Nephron (organoid): ENCODE measurements around the gene CRADD.
"Not testable (repeated sequence)": the region's sequence is repeated elsewhere in the genome, so short reads cannot be mapped to it uniquely, and the experiment has no call there.

Experiments
- H3K27ac Mint-ChIP-seq, 3 experiments: 2 replicates each; pipeline ENCODE4 v1.8.0; 2020; ENCODE audit warnings: mixed read lengths in 3 of 3, mild to moderate bottlenecking in 2 of 3, moderate library complexity in 1 of 3
- H3K27me3 Mint-ChIP-seq: 2 replicates; pipeline ENCODE4 v1.8.0; 2021; ENCODE audit warnings: low read depth, mild to moderate bottlenecking, moderate library complexity, mixed read lengths
- H3K36me3 Mint-ChIP-seq: 2 replicates; pipeline ENCODE4 v1.8.0; 2020; ENCODE audit warnings: low read depth, mixed read lengths
- H3K4me1 Mint-ChIP-seq: 2 replicates; pipeline ENCODE4 v1.8.0; 2020; ENCODE audit warnings: mixed read lengths
- H3K4me3 Mint-ChIP-seq, 3 experiments: 2 replicates each; pipeline ENCODE4 v1.8.0; 2020; ENCODE audit warnings: mild to moderate bottlenecking in 3 of 3, mixed read lengths in 3 of 3, moderate library complexity in 2 of 3
- H3K9me3 Mint-ChIP-seq: 2 replicates; pipeline ENCODE4 v1.8.0; 2020; ENCODE audit warnings: mixed read lengths
- TF ChIP-seq, protein P1 (sequence below), 3 experiments: fragments of 200-600 bp; sonication (generic); IDR thresholded peaks; one replicate each; pipeline ENCODE4 v1.5.0; 2021; ENCODE audit warnings: antibody characterized with exemption in 3 of 3; ENCODE audit not compliant: unreplicated experiment in 3 of 3

Gene CRADD

DNA sequence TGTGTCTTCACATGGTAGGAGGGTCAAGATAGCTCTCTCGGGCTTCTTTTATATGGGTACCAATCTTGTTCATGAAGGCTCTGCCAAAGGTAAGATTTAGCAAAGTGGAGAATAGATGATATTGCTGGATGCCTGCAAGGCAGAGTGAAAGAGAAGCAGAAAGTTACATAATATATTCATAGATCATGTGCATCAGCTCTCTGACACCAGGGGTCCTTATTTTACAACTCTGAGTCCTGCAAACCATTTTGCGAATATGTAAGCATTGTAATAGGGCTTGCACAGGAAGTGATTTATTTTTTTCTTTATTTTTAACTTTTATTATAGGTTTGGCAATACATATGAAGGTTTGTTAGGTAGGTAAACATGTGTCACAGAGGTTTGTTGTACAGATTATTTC, 31.8 kb downstream of the CRADD start:
- Mint-ChIP-seq H3K27me3 (no peaks in the 10 kb centered on the region), H3K4me3 (no peak overlapping the region), H3K27ac (no peak overlapping the region), H3K4me1 (peaks cover 2% of the 10 kb centered on the region), H3K9me3 (peaks cover 26% of the 10 kb centered on the region), H3K36me3 (peaks cover 9% of the 10 kb centered on the region)
- TF ChIP-seq, protein P1, sequence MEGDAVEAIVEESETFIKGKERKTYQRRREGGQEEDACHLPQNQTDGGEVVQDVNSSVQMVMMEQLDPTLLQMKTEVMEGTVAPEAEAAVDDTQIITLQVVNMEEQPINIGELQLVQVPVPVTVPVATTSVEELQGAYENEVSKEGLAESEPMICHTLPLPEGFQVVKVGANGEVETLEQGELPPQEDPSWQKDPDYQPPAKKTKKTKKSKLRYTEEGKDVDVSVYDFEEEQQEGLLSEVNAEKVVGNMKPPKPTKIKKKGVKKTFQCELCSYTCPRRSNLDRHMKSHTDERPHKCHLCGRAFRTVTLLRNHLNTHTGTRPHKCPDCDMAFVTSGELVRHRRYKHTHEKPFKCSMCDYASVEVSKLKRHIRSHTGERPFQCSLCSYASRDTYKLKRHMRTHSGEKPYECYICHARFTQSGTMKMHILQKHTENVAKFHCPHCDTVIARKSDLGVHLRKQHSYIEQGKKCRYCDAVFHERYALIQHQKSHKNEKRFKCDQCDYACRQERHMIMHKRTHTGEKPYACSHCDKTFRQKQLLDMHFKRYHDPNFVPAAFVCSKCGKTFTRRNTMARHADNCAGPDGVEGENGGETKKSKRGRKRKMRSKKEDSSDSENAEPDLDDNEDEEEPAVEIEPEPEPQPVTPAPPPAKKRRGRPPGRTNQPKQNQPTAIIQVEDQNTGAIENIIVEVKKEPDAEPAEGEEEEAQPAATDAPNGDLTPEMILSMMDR (IDR thresholded peaks at IDR 0.05; ENCODE audit: unreplicated experiment in 3 of 3), result no peak

DNA sequence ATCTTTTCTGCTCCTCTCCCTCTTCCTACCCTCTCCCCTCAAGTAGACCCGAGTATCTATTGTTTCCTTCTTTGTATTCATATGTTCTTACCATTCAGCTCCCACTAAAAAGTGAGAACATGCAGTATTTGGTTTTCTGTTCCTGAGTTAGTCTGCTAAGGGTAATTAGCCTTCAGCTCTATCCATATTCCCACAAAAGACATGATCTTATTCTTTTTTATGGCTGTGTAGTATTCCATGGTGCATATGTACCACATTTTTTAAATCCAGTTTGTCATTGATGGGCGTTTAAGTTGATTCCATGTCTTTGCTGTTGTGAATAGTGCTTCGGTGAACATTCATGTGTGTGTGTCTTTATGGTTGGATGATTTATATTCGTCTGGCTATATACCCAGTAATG, 32.2 kb downstream of the CRADD start:
- peaks cover 7% of the 10 kb centered on the region for H3K4me1 Mint-ChIP-seq
- H3K4me3 Mint-ChIP-seq, result no peak overlapping the region

DNA sequence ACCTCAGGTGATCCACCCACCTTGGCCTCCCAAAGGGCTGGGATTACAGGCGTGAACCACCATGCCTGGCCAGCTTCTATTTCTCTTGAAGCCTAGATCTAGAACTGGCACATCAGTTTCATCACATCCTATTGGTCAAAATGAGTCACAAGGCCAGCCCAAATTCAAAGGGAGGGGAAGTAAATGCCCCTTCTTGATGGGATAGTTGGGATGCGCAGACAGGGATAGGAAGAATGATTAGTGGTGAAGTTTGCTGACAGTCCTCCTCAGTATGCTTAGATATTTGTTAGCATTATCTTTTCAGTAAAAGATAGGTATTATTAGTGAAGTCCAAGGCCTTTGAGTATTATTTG, 33.4 kb downstream of the CRADD start:
- peaks cover 9% of the 10 kb centered on the region for H3K36me3 Mint-ChIP-seq
- TF ChIP-seq, protein P1 (IDR thresholded peaks at IDR 0.05; ENCODE audit: unreplicated experiment in 3 of 3), result no peak
- H3K9me3 Mint-ChIP-seq, result peaks cover 26% of the 10 kb centered on the region
- H3K27me3 Mint-ChIP-seq, result no peaks in the 10 kb centered on the region
- H3K4me3 Mint-ChIP-seq, result no peak overlapping the region
- no peak overlapping the region for H3K27ac Mint-ChIP-seq
- peaks cover 11% of the 10 kb centered on the region for H3K4me1 Mint-ChIP-seq

More for the DNA sequence above, 32.2 kb downstream of the CRADD start:
- Mint-ChIP-seq H3K36me3 (peaks cover 9% of the 10 kb centered on the region), H3K27me3 (no peaks in the 10 kb centered on the region), H3K27ac (no peak overlapping the region), H3K9me3 (peaks cover 26% of the 10 kb centered on the region)
- TF ChIP-seq, protein P1 (IDR thresholded peaks at IDR 0.05; ENCODE audit: unreplicated experiment in 3 of 3), result no peak

DNA sequence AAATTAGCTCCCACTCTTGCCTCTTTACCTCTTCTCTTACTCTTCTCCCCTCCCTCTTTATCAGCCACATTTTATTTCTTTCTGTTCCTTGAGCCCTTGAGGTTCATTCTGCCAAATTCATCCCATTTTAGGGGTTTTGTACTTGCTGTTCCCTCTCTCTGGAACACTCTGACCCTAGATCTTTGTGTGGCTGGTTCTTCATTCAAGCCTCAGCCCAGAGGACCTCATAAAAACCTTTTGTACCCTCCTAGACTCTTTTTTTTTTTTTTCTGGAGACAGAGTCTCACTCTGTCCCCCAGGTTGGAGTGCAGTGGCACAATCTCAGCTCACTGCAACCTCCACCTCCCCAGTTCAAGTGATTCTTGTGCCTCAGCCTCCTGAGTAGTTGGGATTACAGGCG, 34.3 kb downstream of the CRADD start:
- H3K9me3 Mint-ChIP-seq, result peaks cover 26% of the 10 kb centered on the region
- not testable (repeated sequence) for H3K27ac Mint-ChIP-seq, H3K27me3 Mint-ChIP-seq, H3K36me3 Mint-ChIP-seq, H3K4me3 Mint-ChIP-seq
- H3K4me1 Mint-ChIP-seq, result peaks cover 11% of the 10 kb centered on the region

DNA sequence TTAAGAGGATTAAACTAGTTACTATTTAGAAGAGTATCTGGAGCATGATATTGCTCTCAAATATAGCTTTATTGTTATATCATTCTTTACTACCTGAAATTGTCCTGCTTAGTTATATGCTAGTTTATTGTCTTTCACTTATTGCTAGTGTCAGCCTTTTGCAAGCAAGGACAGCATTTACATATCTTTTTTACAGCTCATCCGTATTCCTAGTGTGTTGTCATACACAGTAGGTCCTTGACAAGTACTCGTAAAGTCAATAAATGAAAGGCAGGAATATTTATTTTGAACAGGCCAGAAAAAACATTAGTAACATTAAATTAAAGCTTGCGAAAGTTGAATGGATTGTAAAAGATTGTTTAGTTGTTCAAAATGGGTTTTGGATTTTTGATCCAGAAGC, 35.0 kb downstream of the CRADD start:
- H3K27me3 Mint-ChIP-seq, result no peaks in the 10 kb centered on the region
- peaks cover 9% of the 10 kb centered on the region for H3K36me3 Mint-ChIP-seq
- H3K27ac Mint-ChIP-seq, result no peak overlapping the region
- peaks cover 11% of the 10 kb centered on the region for H3K4me1 Mint-ChIP-seq
- TF ChIP-seq, protein P1 (IDR thresholded peaks at IDR 0.05; ENCODE audit: unreplicated experiment in 3 of 3), result no peak
- no peak overlapping the region for H3K4me3 Mint-ChIP-seq
- H3K9me3 Mint-ChIP-seq, result peaks cover 26% of the 10 kb centered on the region

DNA sequence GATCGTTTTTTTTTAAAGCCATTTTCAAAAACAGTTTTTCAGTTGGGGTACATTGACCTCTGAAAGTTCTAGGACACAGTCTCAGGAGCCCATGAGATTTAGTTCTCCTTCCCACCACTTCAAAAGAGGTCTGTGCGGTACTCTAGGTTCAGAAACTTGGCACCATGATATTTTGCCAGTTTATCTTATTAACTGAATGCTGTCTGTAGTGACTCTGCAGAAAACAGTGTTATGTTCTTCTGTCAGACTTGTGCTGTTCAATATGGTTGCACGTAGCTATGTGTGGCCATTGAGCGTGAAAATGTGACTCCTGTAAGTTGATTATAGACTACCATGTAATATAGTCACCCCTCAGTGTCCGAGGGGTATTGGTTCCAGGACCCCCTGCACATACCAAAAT, 35.9 kb downstream of the CRADD start:
- H3K27me3 Mint-ChIP-seq, result no peaks in the 10 kb centered on the region
- no peak overlapping the region for H3K27ac Mint-ChIP-seq
- peaks cover 11% of the 10 kb centered on the region for H3K4me1 Mint-ChIP-seq
- peaks cover 12% of the 10 kb centered on the region for H3K36me3 Mint-ChIP-seq
- no peak overlapping the region for H3K4me3 Mint-ChIP-seq
- peaks cover 28% of the 10 kb centered on the region for H3K9me3 Mint-ChIP-seq
- TF ChIP-seq, protein P1 (IDR thresholded peaks at IDR 0.05; ENCODE audit: unreplicated experiment in 3 of 3), result no peak
